Activated CD4-positive, alpha-beta T cell treated with anti-CD3 and anti-CD28 coated beads, Interleukin-2, amount 10 ng/mL, durations not matched to agents 24 days and 14 days (primary cell): ENCODE results near the gene SLC18A3. TPM values are rescaled to one million over a fixed set of nuclear protein-coding genes. Genes with fewer than 3 reads are reported as not detected.

Experiments
- DNase-seq: peaks from one replicate; pipeline ENCODE4 v3.0.0; 2022
- H3K27ac Mint-ChIP-seq: one replicate; pipeline ENCODE4 v1.8.0; 2022; ENCODE audit warnings: mild to moderate bottlenecking, mixed read lengths
- H3K27me3 Mint-ChIP-seq: one replicate; pipeline ENCODE4 v1.8.0; 2022; ENCODE audit warnings: mixed read lengths
- H3K36me3 Mint-ChIP-seq: one replicate; pipeline ENCODE4 v1.8.0; 2022; ENCODE audit warnings: low read depth, mild to moderate bottlenecking, mixed read lengths
- H3K4me1 Mint-ChIP-seq: one replicate; pipeline ENCODE4 v1.8.0; 2021; ENCODE audit warnings: mixed read lengths
- H3K4me3 Mint-ChIP-seq: one replicate; pipeline ENCODE4 v1.8.0; 2022; ENCODE audit warnings: mild to moderate bottlenecking, moderate library complexity, mixed read lengths
- H3K9me3 Mint-ChIP-seq: one replicate; pipeline ENCODE4 v1.8.0; 2021; ENCODE audit warnings: mixed read lengths
- intact Hi-C: fragments of 100-400 bp; cut with micrococcal nuclease; formaldehyde crosslinking; loops from one replicate; pipeline ENCODE4 v1.15.1; 2023
- total RNA-seq: library from RNA; stranded (reverse); gene quantifications from 2 replicates; pipeline ENCODE4 v1.2.3, GENCODE V29; 2022

Gene SLC18A3
- total RNA-seq, result not detected in 2 replicates

DNA sequence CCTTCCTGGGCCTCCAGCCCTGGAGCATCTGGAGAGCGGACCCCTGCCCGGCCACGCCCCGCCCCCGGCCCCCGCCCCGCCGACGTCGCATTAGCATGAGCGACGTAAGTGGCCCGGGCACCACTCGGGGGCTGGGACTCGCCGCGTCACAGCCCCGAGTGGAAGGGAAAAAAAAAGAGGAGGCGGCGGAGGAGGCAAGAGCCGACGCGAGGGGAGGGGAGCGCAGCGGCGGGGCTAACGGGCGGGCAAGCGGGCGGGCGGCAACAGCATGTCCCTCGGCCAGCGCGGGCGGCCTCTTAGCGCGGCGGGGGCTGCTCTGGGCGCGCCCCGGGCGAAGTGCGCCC, at the start of gene SLC18A3:
TSS of gene SLC18A3 (plus strand) at position 197 of the 344 bp plus-strand sequence. CDS start 431 bp downstream, outside the sequence.
- Mint-ChIP-seq H3K27ac (no peak within 1 kb of the TSS), H3K36me3 (peaks cover 3% of the 10 kb centered on the region), H3K4me3 (no peak within 1 kb of the TSS), H3K9me3 (peaks cover 7% of the 10 kb centered on the region), H3K27me3 (peaks cover 60% of the 10 kb centered on the region), H3K4me1 (peaks cover 4% of the 10 kb centered on the region)
- intact Hi-C loops, result loop anchor here (10.0 kb wide), 1 partner anchor 1385 kb away; no protein-coding TSS in a partner anchor
- no peak for DNase-seq

DNA sequence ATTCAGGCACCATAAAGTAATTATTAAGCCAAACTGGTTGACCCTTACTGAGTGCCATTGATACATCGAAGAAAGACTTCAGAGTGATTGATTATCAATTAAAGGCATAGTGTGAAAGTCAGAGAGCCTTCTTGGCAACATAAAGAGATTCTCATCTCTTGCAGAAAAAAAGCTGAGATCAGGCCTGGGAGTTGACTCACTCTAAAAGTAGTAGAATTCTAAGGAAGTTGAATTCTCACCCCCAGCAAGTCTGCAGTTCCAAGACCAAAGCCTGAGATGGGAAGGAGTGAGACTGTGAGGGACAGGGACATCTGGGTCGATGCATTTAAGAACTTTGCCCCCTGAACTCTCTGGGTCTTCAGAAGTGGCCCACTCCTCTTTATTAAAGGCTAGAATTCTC, 49.6 kb upstream of the SLC18A3 start:
- Mint-ChIP-seq H3K4me3 (no peak overlapping the region), H3K9me3 (no peaks in the 10 kb centered on the region), H3K4me1 (no peaks in the 10 kb centered on the region), H3K27ac (no peak overlapping the region), H3K36me3 (no peaks in the 10 kb centered on the region), H3K27me3 (peaks cover 24% of the 10 kb centered on the region)
- no peak for DNase-seq
- intact Hi-C loops, result no loop called here

DNA sequence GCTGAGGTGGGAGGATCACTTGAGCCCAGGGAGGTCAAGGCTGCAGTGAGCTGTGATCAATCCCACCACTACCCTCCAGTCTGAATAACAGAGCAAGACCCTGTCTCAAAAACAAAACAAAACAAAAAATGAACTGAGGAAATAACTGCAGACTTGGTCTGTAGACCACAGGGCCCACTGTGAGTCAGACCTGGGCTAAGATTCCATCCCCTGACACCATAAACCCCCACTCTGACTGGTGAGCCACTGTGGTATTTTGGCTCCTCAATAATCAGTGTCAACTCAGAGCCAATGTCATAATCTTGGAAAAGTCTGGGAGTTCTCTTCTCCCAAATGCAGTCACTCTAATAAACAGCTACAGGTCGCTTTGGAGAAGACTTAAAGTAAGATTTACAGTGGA, 47.2 kb upstream of the SLC18A3 start:
- DNase-seq, result no peak
- H3K36me3 Mint-ChIP-seq, result no peaks in the 10 kb centered on the region
- intact Hi-C loops, result no loop called here
- H3K27me3 Mint-ChIP-seq, result peaks cover 33% of the 10 kb centered on the region
- H3K4me1 Mint-ChIP-seq, result peaks cover 2% of the 10 kb centered on the region
- H3K4me3 Mint-ChIP-seq, result no peak overlapping the region
- H3K27ac Mint-ChIP-seq, result no peak overlapping the region
- H3K9me3 Mint-ChIP-seq, result no peaks in the 10 kb centered on the region

DNA sequence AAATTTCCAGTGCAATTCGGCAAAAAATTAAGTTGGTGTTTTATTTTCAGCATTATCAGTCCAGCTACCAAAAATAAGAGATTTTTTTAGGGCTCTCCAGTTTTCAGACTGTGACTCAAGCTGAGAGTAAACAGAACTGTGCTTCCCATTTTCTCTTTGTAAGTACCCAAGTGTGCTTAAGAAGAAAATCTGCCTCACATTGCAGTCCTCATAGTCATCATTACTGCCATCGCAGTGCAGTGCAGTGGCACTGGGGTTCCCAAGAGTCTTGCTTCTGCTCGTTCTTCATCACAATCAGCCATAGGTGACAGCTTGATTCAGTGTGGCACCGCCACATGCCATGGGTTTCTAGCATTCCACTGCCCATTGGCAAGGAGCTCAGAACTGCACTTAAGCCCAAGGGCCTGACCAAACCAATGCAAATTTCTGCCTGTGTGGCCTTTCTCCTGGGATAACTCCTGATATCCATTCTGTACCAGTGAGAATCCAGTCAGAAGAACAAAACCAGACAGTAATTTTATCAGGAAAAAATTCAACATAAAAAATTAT, 45.6 kb upstream of the SLC18A3 start:
- H3K27ac Mint-ChIP-seq, result no peak overlapping the region
- H3K4me1 Mint-ChIP-seq, result peaks cover 3% of the 10 kb centered on the region
- intact Hi-C loops, result no loop called here
- H3K9me3 Mint-ChIP-seq, result no peaks in the 10 kb centered on the region
- no peaks in the 10 kb centered on the region for H3K36me3 Mint-ChIP-seq
- no peak for DNase-seq
- H3K4me3 Mint-ChIP-seq, result no peak overlapping the region
- H3K27me3 Mint-ChIP-seq, result peaks cover 29% of the 10 kb centered on the region

DNA sequence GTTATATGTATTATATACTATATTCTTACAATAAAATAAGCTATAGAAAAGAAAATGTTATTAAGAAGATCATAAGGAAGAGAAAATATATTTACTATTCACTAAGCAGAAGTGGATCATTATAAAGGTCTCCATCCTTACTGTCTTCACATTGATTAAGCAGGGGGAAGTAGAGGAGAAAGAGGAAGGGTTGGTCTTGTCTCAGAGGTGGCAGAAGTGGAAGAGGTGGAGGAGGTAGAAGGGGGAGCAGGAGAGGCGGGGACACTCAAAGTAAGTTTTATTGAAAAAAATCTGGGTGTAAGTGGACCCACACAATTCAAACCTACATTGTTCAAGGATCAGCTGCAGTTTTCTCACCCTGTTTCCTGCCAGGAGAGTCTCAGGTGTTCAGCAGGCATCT, 42.3 kb upstream of the SLC18A3 start:
- no peak for DNase-seq
- Mint-ChIP-seq H3K4me1 (peaks cover 4% of the 10 kb centered on the region), H3K4me3 (no peak overlapping the region), H3K36me3 (no peaks in the 10 kb centered on the region), H3K27me3 (peaks cover 14% of the 10 kb centered on the region), H3K9me3 (no peaks in the 10 kb centered on the region), H3K27ac (no peak overlapping the region)
- intact Hi-C loops, result no loop called here

DNA sequence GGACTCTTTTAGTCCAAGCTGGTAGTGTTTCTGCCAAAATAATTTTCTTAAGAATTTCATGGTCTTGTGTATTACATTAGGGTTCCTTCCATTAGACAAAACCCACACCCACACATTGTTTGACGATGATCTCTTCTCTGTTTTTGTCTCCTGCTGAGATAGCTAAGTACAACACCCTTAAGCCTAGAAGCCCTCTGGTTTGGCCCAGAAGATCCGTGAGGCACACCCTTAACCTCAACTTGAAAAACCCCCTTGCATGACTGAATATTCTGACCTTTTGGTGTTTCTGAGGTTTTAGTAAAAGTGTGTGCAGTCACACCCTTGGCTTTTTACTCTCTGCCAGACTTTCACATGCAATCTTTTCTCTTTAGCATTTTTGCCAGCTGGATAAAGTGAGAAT, 41.9 kb upstream of the SLC18A3 start:
- H3K4me3 Mint-ChIP-seq, result no peak overlapping the region
- H3K9me3 Mint-ChIP-seq, result no peaks in the 10 kb centered on the region
- H3K27me3 Mint-ChIP-seq, result peaks cover 14% of the 10 kb centered on the region
- intact Hi-C loops, result no loop called here
- H3K36me3 Mint-ChIP-seq, result no peaks in the 10 kb centered on the region
- H3K4me1 Mint-ChIP-seq, result peaks cover 4% of the 10 kb centered on the region
- no peak overlapping the region for H3K27ac Mint-ChIP-seq
- no peak for DNase-seq

DNA sequence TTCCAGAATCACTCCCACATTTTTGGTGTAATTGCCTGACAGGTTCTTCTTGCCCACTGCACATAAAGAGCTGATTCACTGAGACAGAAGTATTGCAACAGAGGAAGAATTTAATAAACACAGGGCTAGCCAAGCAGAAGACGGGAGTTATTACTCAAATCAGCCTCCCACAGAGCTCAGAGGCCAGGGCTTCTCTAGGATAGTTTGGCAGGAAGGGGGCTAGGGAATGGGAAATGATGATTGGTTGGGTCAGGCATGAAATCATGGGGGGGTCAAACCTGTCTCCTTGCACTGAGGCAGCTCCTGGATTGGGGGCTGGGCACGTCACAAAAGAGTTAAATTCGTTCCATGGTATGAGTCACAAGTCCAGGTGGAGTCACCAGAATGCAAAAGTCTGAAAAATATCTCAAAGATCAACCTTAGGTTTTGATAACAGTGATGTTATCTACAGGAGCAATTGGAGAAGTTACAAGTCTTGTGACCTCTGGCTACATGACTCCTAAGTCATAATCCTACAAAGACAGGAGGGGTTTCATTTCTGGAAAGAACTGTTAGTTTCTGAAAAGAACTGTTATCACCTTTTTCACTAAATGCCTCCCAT, 41.0 kb upstream of the SLC18A3 start:
- H3K36me3 Mint-ChIP-seq, result no peaks in the 10 kb centered on the region
- H3K4me1 Mint-ChIP-seq, result peaks cover 4% of the 10 kb centered on the region
- H3K4me3 Mint-ChIP-seq, result no peak overlapping the region
- intact Hi-C loops, result no loop called here
- no peaks in the 10 kb centered on the region for H3K9me3 Mint-ChIP-seq
- H3K27ac Mint-ChIP-seq, result no peak overlapping the region
- H3K27me3 Mint-ChIP-seq, result peaks cover 12% of the 10 kb centered on the region
- DNase-seq, result no peak

DNA sequence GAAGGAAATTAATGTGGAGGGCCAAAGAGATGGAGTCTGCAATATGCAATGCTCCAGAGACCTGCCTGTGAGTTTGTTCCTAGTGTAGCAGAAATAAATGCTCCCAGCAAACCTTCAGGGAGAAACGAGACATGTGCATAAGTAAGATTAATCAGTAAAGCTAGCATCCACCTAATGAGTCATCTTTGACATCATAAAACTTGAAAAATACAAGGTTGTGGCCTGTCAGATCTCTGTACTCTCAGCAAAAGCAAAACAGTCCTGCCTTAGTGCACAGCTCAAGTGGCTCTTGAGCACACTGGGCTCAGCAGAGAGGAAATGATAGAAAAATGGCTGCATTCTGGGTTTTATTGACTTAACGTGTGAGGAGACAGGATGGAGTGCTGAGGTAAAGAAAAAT, 38.7 kb upstream of the SLC18A3 start:
- Mint-ChIP-seq H3K4me3 (no peak overlapping the region), H3K36me3 (no peaks in the 10 kb centered on the region), H3K9me3 (no peaks in the 10 kb centered on the region), H3K4me1 (peaks cover 4% of the 10 kb centered on the region), H3K27ac (no peak overlapping the region), H3K27me3 (peaks cover 8% of the 10 kb centered on the region)
- intact Hi-C loops, result no loop called here
- no peak for DNase-seq

DNA sequence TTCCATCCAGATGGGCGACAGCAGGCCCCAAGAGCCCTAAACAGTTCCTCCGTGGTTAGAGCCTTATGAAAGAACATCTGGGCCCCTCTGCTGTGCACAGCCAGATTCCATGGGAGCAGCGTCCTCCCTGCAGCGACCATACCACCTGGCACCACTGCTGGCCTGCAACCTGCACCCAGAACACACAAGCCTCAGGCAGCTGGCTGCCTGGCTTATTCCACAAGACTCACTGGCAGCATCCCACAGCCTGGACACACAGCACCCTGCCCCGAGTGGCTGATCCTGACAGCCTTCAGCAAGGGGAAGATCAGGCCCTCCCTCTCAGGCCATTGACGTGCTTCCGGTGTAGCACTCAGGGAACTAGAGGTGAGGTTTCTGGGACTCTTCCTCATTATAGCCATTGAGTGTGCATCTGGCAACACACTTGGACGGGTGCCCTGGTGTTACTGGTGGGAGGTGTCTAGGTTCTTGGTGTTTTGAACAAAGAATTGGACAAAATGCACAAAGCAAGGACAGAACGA, 37.5 kb upstream of the SLC18A3 start:
- peaks cover 6% of the 10 kb centered on the region for H3K4me1 Mint-ChIP-seq

DNA sequence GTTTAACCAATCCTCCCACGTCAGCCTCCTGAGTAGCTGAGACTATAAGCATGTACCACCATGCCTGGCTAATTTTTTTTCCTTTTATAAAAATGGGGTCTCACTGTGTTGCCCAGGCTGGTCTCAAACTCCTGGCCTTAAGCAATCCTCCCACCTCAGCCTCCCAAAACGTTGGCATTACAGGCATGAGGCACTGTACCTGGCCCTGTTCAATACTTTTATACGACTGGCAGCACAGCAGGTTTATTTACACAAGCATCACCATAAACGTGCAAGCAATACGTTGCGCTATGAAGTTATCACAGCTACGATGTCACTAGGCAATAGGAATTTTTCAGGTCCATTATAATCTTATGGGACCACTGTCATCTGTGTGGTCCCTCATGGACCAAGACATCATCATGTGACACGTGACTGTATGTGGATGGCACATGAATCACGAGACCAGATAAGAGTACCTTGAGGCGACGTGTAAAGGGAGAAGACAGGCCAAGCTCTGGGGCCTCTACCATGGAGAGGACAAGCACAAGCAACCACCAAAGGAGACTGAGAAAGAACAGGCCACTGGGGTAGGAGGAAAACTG, 34.5 kb upstream of the SLC18A3 start:
- no peak overlapping the region for H3K27ac Mint-ChIP-seq
- no peak for DNase-seq
- peaks cover 3% of the 10 kb centered on the region for H3K27me3 Mint-ChIP-seq
- no peaks in the 10 kb centered on the region for H3K36me3 Mint-ChIP-seq
- intact Hi-C loops, result no loop called here
- H3K4me1 Mint-ChIP-seq, result peaks cover 2% of the 10 kb centered on the region
- no peaks in the 10 kb centered on the region for H3K9me3 Mint-ChIP-seq
- H3K4me3 Mint-ChIP-seq, result no peak overlapping the region

More for the DNA sequence above, 37.5 kb upstream of the SLC18A3 start:
- intact Hi-C loops, result no loop called here
- H3K9me3 Mint-ChIP-seq, result no peaks in the 10 kb centered on the region
- DNase-seq, result no peak
- no peak overlapping the region for H3K4me3 Mint-ChIP-seq
- H3K27me3 Mint-ChIP-seq, result peaks cover 2% of the 10 kb centered on the region
- H3K27ac Mint-ChIP-seq, result no peak overlapping the region
- no peaks in the 10 kb centered on the region for H3K36me3 Mint-ChIP-seq

DNA sequence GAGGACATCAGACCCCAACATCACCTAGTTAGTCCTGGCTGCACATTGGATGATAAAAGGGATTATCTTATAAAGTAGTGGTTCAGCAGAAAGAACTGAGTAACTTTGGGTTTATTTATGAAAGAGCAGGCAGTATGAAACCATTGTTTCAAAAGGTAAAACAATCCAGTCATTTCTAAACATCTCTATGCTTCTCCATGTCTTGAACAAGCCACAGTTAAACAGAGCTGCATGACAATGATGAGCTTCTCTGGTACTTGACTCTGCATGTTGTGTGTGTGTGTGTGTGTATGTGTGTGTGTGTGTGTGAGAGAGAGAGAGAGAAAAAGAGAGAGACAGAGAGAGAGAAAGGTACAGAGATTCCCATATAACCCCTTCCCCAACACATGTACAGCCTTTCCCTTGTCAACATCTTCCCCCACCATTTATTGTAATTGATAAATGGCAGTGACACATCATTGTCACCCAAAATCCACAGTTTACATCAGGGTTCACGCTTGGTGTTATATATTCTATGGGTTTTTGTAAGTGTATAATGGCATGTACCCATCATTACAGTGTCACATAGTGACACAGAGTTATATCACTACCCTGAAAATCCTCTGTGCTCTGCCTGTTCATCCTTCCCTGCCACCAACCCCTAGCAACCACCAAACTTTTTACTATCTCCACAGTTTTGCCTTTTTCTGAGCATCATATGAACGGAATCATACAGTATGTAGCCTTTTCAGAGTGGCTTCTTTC, 32.8 kb upstream of the SLC18A3 start:
- peaks cover 6% of the 10 kb centered on the region for H3K27me3 Mint-ChIP-seq
- no peak overlapping the region for H3K27ac Mint-ChIP-seq
- no peaks in the 10 kb centered on the region for H3K36me3 Mint-ChIP-seq
- intact Hi-C loops, result no loop called here
- peaks cover 5% of the 10 kb centered on the region for H3K4me1 Mint-ChIP-seq
- no peaks in the 10 kb centered on the region for H3K9me3 Mint-ChIP-seq
- no peak for DNase-seq
- H3K4me3 Mint-ChIP-seq, result no peak overlapping the region

DNA sequence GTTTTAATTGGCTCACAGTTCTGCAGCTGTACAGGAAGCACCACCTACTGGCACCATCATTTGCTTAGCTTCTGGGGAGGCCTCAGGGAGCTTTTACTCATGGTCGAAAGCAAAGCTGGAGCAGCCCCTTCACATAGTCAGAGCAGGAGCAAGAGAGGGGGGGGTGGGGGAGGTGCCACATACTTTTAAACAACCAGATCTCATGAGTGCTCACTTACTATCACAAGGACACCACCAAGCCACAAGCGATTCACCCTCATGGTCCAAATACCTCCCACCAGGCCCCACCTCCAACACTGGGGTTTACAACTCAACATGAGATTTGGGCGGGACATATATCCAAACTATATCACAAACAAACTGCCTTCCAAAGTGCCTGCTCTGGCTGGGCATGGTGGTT, 31.7 kb upstream of the SLC18A3 start:
- Mint-ChIP-seq H3K27me3 (peaks cover 12% of the 10 kb centered on the region), H3K4me1 (peaks cover 5% of the 10 kb centered on the region), H3K27ac (no peak overlapping the region), H3K36me3 (no peaks in the 10 kb centered on the region), H3K9me3 (no peaks in the 10 kb centered on the region), H3K4me3 (no peak overlapping the region)
- no peak for DNase-seq
- intact Hi-C loops, result no loop called here

DNA sequence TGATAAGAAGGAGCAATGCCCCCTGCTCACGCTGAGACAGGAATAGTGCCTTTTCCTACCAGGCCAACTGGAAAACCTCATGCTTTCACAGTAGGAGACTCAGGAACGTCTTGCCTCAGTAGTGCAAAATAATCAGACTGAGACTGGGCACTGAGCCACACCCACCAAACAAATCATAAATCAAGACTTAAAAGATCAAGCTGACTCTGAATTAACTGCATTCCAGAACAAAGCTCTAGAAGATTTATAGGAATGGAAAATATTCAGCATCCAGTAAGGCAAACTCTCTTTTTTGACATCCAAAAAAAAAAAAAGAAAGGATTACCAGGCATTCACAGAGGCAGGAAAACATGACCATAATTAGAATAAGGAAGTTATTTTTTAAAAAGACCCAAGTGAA, 30.5 kb upstream of the SLC18A3 start:
- H3K27ac Mint-ChIP-seq, result no peak overlapping the region

DNA sequence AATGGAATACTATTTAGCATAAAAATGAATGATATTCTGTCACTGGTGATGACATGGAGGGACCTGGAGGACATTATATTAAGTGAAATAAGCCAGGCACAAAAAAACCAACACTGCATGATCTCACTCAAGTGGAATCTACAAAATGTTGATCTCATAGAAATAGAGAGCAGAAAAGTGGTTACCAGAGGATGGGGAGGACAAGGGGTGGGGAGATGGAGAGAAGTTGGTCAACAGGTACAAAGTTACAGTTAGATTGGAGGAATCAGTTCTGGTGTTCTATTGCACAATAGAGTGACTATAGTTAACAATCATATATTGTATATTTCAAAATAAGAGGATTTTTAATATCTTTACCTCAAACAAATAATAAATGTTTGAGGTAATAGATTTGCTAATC, 24.7 kb upstream of the SLC18A3 start:
- DNase-seq, result no peak
- peaks cover 6% of the 10 kb centered on the region for H3K9me3 Mint-ChIP-seq
- no peaks in the 10 kb centered on the region for H3K36me3 Mint-ChIP-seq
- H3K27ac Mint-ChIP-seq, result no peak overlapping the region
- intact Hi-C loops, result no loop called here
- H3K27me3 Mint-ChIP-seq, result peaks cover 23% of the 10 kb centered on the region
- H3K4me3 Mint-ChIP-seq, result no peak overlapping the region
- peaks cover 3% of the 10 kb centered on the region for H3K4me1 Mint-ChIP-seq

More for the DNA sequence above, 30.5 kb upstream of the SLC18A3 start:
- peaks cover 5% of the 10 kb centered on the region for H3K4me1 Mint-ChIP-seq
- H3K4me3 Mint-ChIP-seq, result no peak overlapping the region
- intact Hi-C loops, result no loop called here
- no peak for DNase-seq
- no peaks in the 10 kb centered on the region for H3K36me3 Mint-ChIP-seq
- no peaks in the 10 kb centered on the region for H3K9me3 Mint-ChIP-seq
- peaks cover 17% of the 10 kb centered on the region for H3K27me3 Mint-ChIP-seq
